ENCODE data around the gene P3H2. TPM values are rescaled to one million over a fixed set of nuclear protein-coding genes. Genes with fewer than 3 reads are reported as not detected.

P3H2 gene
- total and polyA plus RNA-seq, 2 experiments from 2014 or later = 4.7 to 14.9 TPM

GRCh38 chr3:189927975-189928895, 192.5 kb downstream of the P3H2 start:
- H3F3A ChIP-seq (ENCODE audit: insufficient read depth) = no peaks in the 10 kb centered on the region
- no peaks in the 10 kb centered on the region for H3K27me3 ChIP-seq (replicated peaks; ENCODE audit: insufficient read depth)
- H4K20me1 ChIP-seq (ENCODE audit: insufficient read depth) = no peaks in the 10 kb centered on the region
- no peaks in the 10 kb centered on the region for H3K9me3 ChIP-seq (ENCODE audit: low read depth)
- peak; percentile 12 for DNase-seq
- H3K4me3 ChIP-seq = no peak overlapping the region
- H3K9ac ChIP-seq = no peak overlapping the region
- no peaks in the 10 kb centered on the region for H3K79me2 ChIP-seq (ENCODE audit: insufficient read depth)
- H3K9me2 ChIP-seq (ENCODE audit: insufficient read depth) = no peaks in the 10 kb centered on the region
- WGBS, 2 experiments (ENCODE audit: low coverage in 1 of 2, low lambda C conversion rate in 2 of 2, missing lambda C conversion rate in 2 of 2) = 86 to 87% methylated on average over 6 of the region's 6 CpGs
- TF ChIP-seq EZH2 (IDR thresholded peaks at IDR 0.05; ENCODE audit: insufficient read depth, poor library complexity, severe bottlenecking) (no peak), EZH2phosphoT487 (IDR thresholded peaks at IDR 0.05; ENCODE audit: insufficient read depth, low read depth) (no peak)
- H3K36me3 ChIP-seq (ENCODE audit: low read depth) = no peaks in the 10 kb centered on the region
- H3K4me2 ChIP-seq (ENCODE audit: unreplicated experiment) = no peak overlapping the region
- 0 out of 2 replicates have a peak, but pooled peaks cover 3% of the 10 kb centered on the region for H3K4me1 ChIP-seq (ENCODE audit: insufficient read depth)
- peak overlapping the region; percentile 1; the same call in 1 of the 2 replicates for H2AFZ ChIP-seq
- H3K27ac ChIP-seq = no peak overlapping the region
- in situ Hi-C loops (cut with MboI) = no loop called here

DNA sequence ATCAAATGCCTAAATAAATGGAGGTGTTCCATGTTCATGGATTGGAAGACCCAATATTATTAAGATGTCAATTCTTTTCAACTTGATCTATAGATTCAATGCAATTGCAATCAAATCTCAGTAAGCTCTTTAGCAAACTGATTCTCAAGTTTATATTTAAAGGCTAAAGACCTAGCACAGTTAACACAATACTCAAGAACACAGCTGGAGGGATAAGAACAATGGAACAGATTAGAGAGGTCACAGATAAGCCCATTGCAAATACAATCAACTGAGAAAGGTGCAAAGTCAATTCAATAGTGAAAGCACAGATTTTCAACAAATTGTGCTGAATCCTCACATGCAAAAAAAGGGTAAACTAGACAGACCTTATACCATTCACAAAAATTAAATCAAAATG, 198.9 kb downstream of the P3H2 start:
- Histone ChIP-seq H4K20me1 (ENCODE audit: insufficient read depth) (no peaks in the 10 kb centered on the region), H3K27me3 (replicated peaks; ENCODE audit: insufficient read depth) (no peaks in the 10 kb centered on the region), H3K9ac (no peak overlapping the region), H3F3A (ENCODE audit: insufficient read depth) (no peaks in the 10 kb centered on the region), H3K27ac (no peak overlapping the region), H3K4me1 (ENCODE audit: insufficient read depth) (no peaks in the 10 kb centered on the region), H3K4me2 (ENCODE audit: unreplicated experiment) (no peak overlapping the region), H2AFZ (no peak overlapping the region), H3K9me2 (ENCODE audit: insufficient read depth) (no peaks in the 10 kb centered on the region), H3K9me3 (ENCODE audit: low read depth) (no peaks in the 10 kb centered on the region), H3K79me2 (ENCODE audit: insufficient read depth) (no peaks in the 10 kb centered on the region), H3K36me3 (ENCODE audit: low read depth) (no peaks in the 10 kb centered on the region), H3K4me3 (no peak overlapping the region)
- TF ChIP-seq EZH2phosphoT487 (IDR thresholded peaks at IDR 0.05; ENCODE audit: insufficient read depth, low read depth) = no peak
- TF ChIP-seq EZH2 (IDR thresholded peaks at IDR 0.05; ENCODE audit: insufficient read depth, poor library complexity, severe bottlenecking) = no peak
- DNase-seq = no peak
- in situ Hi-C loops (cut with MboI) = no loop called here

DNA sequence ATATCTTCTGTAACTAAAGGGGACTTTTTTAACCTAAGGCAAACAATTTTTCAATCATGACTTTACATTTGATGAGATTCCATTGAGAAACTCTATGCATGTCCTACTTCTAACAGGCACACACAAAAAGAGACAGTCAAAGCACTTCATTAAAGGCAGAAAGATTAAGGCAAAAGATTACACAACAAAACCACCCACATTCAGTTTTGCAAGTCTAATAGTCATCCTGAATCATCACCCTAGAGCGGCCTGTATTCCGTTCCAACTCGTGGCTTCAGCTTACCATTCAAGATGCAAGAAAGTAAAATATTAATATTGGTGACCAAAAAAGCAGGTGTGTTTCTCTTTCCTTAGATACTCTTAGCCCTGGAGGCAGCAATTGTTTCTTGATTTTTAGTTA, 205.9 kb downstream of the P3H2 start:
- in situ Hi-C loops (cut with MboI) = no loop called here
- peak; percentile 94 for DNase-seq
- H3K4me3 ChIP-seq = peak overlapping the region; percentile 18; the same call in 1 of the 2 replicates
- H3K9ac ChIP-seq = no peak overlapping the region
- H3K79me2 ChIP-seq (ENCODE audit: insufficient read depth) = no peaks in the 10 kb centered on the region
- peak overlapping the region; percentile 29 for H3K4me2 ChIP-seq (ENCODE audit: unreplicated experiment)
- TF ChIP-seq EZH2 (IDR thresholded peaks at IDR 0.05; ENCODE audit: insufficient read depth, poor library complexity, severe bottlenecking) (no peak), EZH2phosphoT487 (IDR thresholded peaks at IDR 0.05; ENCODE audit: insufficient read depth, low read depth) (0 out of 2 replicates have a peak, but pooled peaks have one; percentile 41)
- H3K4me1 ChIP-seq (ENCODE audit: insufficient read depth) = peaks cover 27% of the 10 kb centered on the region
- no peaks in the 10 kb centered on the region for H3K9me2 ChIP-seq (ENCODE audit: insufficient read depth)
- H4K20me1 ChIP-seq (ENCODE audit: insufficient read depth) = no peaks in the 10 kb centered on the region
- peak overlapping the region; percentile 51 for H3K27ac ChIP-seq
- 1 to 2% methylated on average over 3 of the region's 3 CpGs for whole genome bisulfite sequencing, 2 experiments (ENCODE audit: low coverage in 1 of 2, low lambda C conversion rate in 2 of 2, missing lambda C conversion rate in 2 of 2)
- H3K27me3 ChIP-seq (replicated peaks; ENCODE audit: insufficient read depth) = no peaks in the 10 kb centered on the region
- no peaks in the 10 kb centered on the region for H3K36me3 ChIP-seq (ENCODE audit: low read depth)
- H2AFZ ChIP-seq = no peak overlapping the region
- H3F3A ChIP-seq (ENCODE audit: insufficient read depth) = peaks cover 22% of the 10 kb centered on the region
- H3K9me3 ChIP-seq (ENCODE audit: low read depth) = no peaks in the 10 kb centered on the region

DNA sequence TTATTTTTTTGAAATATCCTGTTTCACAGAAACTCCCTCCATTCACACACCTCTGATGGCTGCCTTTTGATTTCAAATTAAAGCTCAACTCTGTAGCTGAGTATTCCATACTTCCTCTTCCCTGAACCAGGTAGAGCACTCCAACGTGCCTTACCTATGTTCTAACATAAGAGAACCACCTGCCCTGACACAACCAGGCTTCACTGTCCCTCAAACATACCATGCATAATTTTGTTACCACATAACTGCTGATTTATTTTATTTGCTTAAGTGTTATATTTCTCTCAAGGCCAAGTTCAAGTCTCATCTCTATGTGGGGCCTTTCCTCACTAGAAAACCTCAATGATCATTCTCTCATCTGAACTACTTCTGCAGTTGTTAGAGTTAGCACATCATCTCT, 209.7 kb downstream of the P3H2 start:
- H3K27me3 ChIP-seq (replicated peaks; ENCODE audit: insufficient read depth) = no peaks in the 10 kb centered on the region
- no peaks in the 10 kb centered on the region for H3K9me2 ChIP-seq (ENCODE audit: insufficient read depth)
- H3K4me1 ChIP-seq (ENCODE audit: insufficient read depth) = peaks cover 43% of the 10 kb centered on the region
- no peak overlapping the region for H3K4me3 ChIP-seq
- no peak overlapping the region for H2AFZ ChIP-seq
- no peak for DNase-seq
- 91 to 92% methylated on average over 1 of the region's 1 CpG for whole genome bisulfite sequencing, 2 experiments (ENCODE audit: low coverage in 1 of 2, low lambda C conversion rate in 2 of 2, missing lambda C conversion rate in 2 of 2)
- TF ChIP-seq EZH2phosphoT487 (IDR thresholded peaks at IDR 0.05; ENCODE audit: insufficient read depth, low read depth) = no peak
- no peak for TF ChIP-seq EZH2 (IDR thresholded peaks at IDR 0.05; ENCODE audit: insufficient read depth, poor library complexity, severe bottlenecking)
- H3K4me2 ChIP-seq (ENCODE audit: unreplicated experiment) = no peak overlapping the region
- no peak overlapping the region for H3K9ac ChIP-seq
- in situ Hi-C loops (cut with MboI) = no loop called here
- no peak overlapping the region for H3K27ac ChIP-seq
- no peaks in the 10 kb centered on the region for H3K9me3 ChIP-seq (ENCODE audit: low read depth)
- no peaks in the 10 kb centered on the region for H3K36me3 ChIP-seq (ENCODE audit: low read depth)
- no peaks in the 10 kb centered on the region for H4K20me1 ChIP-seq (ENCODE audit: insufficient read depth)
- H3F3A ChIP-seq (ENCODE audit: insufficient read depth) = peaks cover 27% of the 10 kb centered on the region
- H3K79me2 ChIP-seq (ENCODE audit: insufficient read depth) = no peaks in the 10 kb centered on the region
